HuH-7.5 (cell line): Measurements from ENCODE around the gene CNOT3.

ENCODE experiments used
- DNase-seq: peaks from one replicate; pipeline ENCODE4 v3.0.0; 2011; ENCODE audit warnings: low spot score

The CNOT3 gene

DNA sequence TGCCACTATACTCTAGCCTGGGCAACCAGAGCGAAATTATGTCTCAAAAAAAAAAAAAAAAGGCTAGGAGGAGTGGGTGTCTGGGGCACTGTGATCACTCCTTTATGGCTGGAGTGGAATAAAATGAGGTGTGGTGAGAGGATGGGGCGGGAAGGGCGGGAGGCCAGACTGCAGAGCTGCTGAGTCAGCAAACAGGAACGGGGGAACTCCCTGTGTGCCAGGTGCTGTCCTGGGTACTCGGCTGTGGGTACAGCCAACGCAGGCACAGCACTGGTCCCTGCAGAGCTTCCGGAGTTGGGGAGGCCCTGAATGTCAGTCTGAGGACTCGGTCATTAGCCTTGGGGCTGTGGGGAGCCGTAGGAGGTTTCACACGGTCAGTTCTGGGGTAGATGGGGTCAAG is 16.3 kb upstream of the CNOT3 start:
- no peak for DNase-seq

DNA sequence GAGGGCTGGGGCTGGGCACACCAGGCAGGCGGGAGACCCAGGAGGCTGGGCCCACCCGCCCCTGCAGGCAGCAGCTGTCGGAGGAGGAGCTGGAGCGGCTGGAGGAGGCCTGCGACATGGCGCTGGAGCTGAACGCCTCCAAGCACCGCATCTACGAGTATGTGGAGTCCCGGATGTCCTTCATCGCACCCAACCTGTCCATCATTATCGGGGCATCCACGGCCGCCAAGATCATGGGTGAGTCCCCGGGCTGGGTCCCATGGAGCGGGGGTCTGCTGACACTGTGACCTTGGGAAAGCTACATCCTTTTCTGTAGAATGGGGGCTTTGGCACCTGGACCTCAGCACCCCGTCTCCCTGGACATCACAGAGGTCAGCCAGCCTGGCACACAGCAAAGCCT is 13.9 kb upstream of the CNOT3 start:
- no peak for DNase-seq

DNA sequence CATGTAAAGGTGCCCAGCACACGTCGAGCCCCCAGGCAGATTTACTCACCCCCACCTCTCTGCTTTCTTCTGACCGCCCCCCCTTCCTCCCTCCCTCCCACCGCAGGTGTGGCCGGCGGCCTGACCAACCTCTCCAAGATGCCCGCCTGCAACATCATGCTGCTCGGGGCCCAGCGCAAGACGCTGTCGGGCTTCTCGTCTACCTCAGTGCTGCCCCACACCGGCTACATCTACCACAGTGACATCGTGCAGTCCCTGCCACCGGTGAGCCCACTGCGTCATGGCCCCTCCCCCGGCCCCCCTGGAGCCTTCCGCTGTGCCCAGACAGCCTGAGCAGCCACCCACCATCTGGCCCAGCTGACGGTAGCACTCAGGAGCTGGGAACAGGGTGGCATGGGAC is 13.2 kb upstream of the CNOT3 start:
- no peak for DNase-seq

DNA sequence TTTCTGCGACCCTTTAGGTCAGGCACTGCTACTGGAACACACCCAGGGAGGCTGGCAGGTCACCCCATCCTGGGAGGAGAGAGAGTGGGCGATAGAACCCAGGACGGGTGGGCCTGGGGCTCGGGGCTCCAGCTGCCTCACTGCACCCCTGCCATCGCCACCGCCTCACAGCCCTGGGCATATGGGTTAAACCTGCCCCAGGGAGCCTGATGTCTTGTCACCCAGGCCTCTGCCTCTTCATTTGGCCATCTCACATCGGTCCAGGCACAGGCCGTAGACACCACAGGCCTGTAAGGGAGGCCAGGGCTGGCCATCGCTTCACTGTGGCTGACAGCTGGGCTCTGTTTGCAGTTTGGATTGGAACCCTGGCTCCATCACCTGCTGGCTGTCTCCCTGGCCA is 11.8 kb upstream of the CNOT3 start:
- DNase-seq: no peak

DNA sequence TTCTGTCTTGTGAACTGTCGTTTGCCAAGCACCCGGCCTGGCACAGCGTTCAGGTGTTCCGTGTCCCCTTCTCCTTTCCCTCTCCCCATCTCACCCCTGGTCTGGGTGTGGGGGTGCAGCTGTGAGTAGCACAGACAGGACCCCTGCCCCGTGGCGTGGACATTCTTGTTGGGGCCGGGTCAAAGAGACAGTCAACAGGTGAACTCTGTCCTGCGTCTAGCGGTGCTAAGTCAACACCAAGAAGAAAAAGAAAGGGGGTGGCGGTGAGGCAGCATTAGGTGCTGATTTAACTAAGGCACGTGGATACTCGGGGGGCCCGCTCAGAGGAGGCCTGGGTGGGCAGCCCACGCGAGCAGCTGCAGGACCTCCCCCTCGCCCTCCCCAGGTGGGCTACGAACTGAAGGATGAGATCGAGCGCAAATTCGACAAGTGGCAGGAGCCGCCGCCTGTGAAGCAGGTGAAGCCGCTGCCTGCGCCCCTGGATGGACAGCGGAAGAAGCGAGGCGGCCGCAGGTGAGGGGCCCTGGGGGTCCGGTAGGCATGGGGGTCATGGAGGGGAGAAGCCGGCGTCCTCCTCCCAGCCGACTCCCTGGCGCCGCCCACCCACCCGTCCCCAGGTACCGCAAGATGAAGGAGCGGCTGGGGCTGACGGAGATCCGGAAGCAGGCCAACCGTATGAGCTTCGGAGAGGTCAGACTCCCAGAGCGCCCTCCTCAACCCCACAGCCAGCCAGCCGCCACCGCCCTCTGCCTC is 9.7 kb upstream of the CNOT3 start:
- DNase-seq: no peak

DNA sequence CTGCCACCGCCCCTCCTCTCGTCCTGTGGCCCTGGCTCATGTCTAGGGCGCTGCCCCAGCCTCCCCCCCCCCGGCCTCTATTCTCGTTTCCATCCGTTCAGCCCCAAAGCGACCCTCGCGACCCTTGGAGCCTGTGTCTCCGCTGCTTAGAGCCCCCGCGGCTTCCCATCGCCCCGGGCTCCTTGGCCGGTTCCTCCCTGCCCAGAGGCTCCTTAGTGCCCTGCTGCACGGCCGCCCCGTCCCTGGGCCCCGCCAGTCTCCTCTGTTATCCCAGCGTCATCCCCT is 9.2 kb upstream of the CNOT3 start:
- DNase-seq: no peak

DNA sequence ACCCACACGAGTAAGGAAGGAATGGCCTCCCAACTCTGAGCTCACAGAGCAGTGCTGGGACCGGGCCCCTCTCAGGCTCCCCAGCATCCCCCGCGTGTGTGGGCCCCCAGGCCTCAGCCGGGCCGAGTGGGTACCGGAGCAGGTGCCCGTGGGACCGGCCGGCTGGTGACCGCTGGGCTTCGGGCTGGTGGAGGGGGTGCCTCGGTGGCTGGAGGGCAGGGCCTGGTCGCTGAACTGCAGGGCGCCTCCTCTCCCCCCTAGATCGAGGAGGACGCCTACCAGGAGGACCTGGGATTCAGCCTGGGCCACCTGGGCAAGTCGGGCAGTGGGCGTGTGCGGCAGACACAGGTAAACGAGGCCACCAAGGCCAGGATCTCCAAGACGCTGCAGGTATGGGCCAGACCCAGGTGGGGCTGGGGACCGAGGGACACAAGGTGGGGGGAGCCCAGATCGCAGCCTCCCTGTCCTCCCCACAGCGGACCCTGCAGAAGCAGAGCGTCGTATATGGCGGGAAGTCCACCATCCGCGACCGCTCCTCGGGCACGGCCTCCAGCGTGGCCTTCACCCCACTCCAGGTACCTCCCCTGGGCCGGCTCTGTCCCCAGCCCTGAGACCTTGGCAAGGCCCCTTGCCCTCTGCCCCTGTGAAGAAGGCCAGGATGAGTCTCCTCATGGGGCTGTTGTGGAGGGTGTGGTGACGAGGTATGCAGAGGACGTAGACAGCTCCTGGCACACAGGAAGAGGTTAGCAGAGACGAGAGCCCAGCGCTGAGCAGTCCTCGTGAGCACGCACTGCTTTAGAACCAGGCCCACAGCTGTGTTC is 8.6 kb upstream of the CNOT3 start:
- no peak for DNase-seq

DNA sequence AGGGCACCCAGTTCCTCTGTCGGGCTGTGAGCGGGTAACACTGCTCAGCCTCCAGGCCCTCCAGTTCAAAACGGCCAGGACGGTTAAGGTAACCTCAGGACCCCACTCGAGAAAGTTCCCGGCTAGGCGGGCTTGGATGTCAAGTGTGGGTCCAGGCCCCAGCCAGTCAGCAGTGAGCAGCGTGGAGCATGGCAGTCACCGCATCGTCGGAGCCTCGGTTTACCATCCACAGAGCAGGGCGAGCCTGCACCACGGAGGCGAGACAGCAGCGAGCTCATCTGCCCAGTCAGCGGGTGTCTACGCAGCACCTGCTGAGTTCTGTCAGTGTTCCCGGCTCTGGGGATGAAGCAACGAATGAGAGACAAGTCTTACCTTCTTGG is 8.0 kb upstream of the CNOT3 start:
- no peak for DNase-seq

DNA sequence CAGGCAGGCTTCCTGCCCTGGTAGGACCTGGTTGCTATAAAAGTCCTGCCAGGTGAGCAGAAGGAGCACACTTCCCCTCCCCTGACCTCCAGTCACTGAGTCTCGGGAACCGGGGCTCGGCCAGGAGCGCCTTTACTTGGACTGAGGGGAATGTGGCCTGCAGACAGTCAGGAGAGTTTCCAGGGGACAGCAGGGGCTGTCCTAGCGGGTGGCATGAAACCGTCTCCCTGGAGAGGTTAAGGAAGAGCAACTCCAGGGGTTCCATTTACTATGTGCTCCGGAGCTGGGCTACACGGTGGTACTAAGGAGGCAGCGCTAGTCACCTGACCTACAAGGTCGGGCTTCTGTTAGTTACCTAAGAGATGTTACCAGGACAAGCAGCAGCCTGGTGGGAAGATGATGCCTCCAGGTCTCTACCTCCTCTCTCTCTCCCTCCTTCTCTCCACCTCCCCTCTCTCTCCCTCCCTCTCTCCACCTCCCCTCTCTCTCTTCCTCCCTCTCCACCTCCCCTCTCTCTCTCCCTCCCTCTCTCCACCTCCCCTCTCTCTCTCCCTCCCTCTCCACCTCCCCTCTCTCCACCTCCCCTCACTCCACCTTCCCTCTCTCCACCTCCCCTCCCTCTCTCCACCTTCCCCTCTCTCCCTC is 4.1 kb upstream of the CNOT3 start:
- DNase-seq: no peak

DNA sequence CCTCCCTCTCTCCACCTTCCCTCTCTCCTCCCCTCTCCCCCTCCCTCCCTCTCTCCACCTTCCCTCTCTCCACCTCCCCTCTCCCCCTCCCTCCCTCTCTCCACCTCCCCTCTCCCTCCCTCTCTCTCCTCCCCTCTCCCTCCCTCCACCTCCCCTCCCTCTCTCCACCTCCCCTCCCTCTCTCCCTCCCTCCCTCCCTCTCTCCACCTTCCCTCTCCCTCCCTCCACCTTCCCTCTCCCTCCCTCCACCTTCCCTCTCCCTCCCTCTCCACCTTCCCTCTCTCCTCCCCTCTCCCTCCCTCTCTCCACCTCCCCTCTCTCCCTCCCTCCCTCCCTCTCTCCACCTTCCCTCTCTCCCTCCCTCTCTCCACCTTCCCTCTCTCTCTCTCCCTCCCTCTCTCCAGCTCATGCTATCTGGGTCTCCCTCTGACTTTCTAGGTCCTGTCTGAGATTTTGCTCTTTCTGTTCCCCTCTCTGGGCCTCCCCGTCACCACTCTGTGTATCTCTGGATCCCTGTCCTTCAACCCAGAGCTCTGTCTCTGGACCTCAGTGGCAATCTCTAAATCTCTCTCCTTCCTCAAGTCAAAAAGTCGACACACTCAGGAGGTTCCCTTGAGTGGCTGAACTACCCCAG is 3.5 kb upstream of the CNOT3 start:
- DNase-seq: no peak

DNA sequence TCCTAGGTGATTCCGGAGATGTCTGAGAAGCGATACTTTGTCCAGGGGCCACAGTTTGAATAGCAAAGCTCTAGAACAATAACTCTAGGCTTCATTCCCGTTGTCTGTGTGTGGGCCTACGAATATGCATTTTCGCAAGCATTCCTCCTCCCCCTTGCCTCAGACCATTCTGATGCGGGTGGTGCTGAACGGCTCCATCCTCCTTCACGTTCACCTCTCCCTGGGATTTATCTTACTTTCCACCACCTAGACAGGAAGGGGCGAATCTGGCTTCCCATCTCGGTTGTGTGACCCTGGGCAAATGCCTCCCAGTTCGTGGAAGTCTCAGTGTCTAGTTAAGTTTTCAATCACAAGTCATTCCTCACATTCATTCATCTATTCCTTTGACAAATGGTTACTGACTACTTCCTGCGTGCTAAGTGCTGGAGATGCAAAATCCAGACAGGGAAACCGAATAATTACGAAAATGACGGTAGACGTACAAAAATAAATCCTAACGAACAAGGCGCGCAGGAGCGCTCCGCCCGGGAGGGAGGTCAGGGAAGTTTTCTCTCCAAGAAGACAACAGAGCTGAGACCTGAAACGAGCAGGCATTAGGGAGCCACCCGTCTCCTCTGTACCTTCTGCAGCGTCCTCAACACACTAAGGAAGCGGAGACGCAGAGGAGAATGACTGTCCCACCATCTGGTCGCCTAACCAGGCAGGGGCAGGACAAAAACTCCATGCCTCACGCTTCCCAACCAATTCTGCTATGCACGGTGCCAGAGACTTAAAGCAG is 1.3 kb upstream of the CNOT3 start:
- DNase-seq: peak; percentile 43

DNA sequence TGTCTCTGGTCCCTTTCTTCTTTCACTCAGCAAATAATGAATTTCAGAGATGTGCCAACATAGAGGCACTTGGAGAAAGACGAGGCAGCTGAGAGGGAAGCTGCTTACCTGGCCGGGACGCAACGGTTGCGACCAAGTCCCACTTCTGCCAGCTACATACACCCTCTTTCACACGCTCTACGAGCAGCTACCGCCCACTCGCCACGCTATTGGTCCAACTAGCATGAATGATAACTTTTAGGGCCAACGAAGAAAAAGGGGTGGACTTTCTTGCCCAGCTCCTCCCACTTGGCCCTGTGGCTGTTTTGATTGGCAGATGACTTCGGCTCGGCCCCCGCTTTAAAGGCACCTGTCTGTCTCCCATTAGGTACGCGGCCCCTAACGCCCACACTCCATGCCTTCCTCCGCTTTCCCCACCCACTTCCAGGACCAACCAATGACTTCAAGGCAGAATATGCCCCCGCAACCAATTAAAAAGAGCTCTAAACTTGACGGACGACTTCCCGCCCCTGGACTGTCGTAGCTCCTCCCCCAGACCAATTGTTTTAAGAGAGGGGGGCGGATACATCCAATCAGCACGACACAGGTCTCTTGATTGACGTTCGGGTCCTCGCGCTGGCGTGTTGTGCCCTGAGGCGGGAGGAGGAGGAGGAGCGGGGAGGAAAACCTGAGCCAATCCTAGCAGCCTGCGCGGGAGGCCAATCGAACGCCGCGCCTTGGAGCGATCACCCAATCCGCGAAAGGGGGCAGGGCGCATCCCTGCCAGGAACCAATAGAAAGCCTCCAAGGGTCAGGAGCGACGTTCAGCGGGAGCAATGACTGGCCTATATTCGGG is 481 bp upstream of the CNOT3 start:
- DNase-seq: peak; percentile 100

DNA sequence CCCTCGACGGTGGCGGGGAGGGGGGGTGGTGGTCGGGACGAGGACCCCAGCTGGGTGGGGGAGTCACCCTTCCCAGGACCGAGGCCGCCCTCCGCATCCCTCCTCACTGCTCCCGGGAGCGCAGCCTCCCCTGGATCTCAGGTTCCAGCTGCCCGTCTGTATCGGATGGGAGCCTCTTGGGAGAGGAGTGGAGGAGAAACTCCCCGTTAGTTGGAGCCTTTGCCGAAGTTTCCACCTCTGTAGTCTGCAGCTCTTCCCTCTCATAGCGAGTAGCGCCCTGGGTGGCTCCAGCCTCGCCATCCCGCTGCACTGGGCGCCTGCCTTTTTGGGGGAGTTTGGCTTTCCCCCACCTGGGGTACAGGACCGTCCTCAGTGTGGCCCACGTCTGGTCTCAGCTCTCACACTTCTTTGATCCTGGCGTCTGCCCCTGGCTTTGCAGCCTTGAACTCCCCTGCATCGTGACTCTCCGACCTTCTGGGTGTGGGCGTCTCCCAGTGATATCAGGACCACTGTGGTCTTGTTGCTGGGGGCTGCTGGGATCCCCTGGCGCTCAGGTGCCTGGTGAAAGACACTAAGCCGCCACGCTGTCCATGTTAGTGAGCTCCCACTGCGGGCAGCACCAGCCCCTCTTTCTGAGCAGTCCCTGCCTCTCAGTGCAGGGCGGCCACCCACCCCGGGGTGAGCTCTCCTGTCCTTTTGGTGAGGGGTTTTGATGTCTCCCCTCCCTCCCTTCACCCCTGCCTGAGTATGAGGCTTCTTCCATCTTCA is 1.1 kb downstream of the CNOT3 start:
- DNase-seq: no peak

DNA sequence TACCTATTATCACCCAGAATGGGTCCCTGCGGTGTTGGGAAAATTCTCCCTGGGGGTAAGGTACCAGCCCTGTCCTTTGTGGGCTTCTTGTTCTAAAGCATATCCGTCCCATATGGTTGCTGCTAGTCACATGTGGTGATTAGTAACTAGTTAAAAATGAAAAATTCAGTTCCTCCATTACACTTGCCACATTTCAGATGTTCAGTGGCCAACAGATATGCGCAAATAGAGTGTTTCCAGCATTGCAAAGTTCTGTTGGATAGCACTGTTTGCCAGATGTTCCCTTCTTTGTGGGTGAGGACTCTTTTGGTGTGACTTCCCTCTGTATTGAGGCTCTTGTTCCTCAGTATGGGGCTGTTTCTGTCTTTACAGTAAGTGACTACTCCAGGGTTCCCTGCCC is 3.8 kb downstream of the CNOT3 start:
- DNase-seq: no peak

DNA sequence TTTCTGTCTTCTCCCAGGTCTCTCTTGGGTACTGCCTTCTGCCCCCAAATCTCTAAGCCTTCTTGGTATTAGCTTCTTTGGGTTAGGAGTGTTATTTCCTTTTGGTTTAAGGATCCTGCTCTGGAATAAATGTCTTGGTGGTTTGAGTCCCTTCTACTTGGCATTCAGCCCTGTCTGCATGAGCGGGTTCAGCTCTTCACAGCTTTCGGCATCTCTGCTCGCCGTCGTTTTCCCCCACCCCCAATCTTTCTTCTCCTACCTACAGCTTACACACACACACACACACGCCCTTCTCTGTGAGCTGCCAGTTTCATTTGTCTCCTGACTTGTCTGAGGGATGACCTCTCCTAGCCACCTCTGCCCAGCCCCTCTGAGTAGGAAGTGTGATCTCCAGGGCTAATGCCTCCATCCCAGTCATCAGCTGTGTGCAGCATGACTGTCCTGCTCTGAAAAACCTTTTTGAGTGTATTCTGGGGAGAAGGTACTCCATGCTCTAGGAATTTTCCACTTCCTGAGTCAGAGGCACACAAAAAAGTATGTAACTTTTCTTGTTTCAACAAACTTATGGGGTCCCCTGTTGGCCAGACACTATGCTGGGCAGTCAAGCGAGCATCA is 4.7 kb downstream of the CNOT3 start:
- no peak for DNase-seq

DNA sequence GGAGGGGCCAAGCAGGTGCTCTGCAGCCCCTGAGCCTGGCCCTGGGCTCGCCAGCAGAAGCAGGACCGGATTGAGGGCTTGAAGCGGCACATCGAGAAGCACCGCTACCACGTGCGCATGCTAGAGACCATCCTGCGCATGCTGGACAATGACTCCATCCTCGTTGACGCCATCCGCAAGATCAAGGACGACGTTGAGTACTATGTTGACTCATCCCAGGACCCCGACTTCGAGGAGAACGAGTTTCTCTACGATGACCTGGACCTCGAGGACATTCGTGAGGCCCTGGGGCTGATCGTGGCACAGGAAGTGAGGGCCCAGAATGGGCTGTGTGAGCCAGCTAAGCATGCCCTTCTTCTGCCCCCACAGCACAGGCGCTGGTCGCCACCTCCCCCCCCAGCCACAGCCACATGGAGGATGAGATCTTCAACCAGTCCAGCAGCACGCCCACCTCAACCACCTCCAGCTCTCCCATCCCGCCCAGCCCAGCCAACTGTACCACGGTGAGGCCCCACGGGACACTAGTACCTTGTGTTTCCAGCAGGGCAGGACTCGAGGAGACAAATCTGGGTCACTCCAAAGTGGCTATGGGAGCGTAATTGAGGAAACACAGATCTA is 8.1 kb downstream of the CNOT3 start:
- no peak for DNase-seq

DNA sequence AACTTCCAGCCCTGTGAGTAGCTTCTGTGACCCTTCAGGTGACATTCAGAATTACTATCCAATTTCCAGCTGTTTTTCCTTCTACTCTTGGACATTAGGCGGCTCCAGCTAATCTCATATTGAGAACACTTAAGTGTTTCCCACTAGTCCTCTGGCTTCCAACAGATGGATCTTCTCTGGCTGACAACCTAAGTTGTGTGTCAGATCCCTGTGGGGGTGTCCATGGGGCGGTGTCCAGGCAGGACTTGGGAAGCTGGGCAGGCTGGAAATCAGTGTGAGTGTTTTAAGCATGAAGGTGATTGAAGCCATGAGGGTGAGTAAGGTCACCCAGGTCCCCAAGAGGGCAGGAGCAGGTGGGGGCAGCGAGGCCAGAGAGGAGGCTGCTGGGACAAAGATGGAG is 10.1 kb downstream of the CNOT3 start:
- no peak for DNase-seq

DNA sequence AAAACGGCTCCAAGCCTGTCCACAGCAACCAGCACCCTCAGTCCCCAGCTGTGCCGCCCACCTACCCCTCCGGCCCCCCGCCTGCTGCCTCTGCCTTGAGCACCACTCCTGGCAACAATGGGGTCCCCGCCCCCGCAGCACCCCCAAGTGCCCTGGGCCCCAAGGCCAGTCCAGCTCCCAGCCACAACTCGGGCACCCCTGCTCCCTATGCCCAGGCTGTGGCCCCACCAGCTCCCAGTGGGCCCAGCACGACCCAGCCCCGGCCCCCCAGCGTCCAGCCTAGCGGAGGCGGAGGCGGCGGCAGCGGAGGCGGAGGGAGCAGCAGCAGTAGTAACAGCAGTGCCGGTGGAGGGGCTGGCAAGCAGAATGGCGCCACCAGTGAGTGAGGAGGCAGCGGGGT is 10.6 kb downstream of the CNOT3 start:
- DNase-seq: no peak

DNA sequence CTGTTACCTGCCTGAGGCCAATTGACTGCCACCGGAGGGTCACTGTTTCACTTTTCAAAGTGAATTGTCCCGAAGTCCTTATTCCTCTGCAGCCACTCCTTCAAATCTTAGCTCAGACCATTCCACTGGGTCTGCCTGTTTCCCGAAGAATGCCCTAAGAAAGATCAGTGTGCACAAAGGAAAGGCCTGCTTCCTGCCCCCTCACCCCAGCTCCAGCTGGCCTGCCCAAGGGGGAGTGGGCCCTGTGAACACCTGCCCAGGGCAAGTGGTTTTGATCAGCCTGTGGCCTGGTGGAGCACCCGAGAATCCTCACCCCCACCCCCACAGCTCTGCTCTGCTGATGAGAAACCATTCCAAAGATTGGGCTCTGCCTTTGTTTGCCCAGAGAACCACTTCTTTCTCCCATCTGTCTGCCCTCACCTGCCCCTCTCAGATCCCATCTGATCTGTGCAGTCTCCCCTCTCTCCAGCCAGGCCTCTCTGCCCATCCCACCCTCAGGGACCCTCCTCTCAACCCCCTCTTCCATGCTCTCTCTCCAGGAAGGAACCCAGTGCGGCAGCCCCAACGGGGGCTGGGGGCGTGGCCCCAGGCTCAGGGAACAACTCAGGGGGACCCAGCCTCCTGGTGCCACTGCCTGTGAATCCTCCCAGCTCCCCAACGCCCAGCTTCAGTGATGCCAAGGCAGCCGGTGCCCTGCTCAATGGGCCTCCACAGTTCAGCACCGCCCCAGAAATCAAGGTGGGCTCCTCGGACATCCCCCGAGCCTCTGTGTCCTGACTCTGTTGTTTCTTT is 11.7 kb downstream of the CNOT3 start:
- no peak for DNase-seq
